Calu3 (cell line): ENCODE measurements around the gene ANKS1B. TPM values are rescaled to one million over a fixed set of nuclear protein-coding genes. Genes with fewer than 3 reads are reported as not detected.

Experiments used
- BruUV-seq: library from RNA; stranded (reverse); fragments of 400-500 nt; replicated peaks from 2 replicates; lab custom pipeline; 2021; lab: Mats Ljungman, UMichigan
- CTCF ChIA-PET: fragments of 300-600 bp; sonication (Branson Sonifier 250); formaldehyde crosslinking; loops from one replicate; lab custom pipeline; 2022; ENCODE audit warnings: antibody characterized with exemption; lab: Charles Lee
- DNase-seq: peaks from one replicate; pipeline ENCODE4 v3.0.0; 2022
- H3K27ac Mint-ChIP-seq: one replicate; pipeline ENCODE4 v1.8.0; 2022; ENCODE audit warnings: mixed read lengths; ENCODE audit not compliant: unreplicated experiment
- H3K27me3 Mint-ChIP-seq: one replicate; pipeline ENCODE4 v1.8.0; 2022; ENCODE audit warnings: mixed read lengths; ENCODE audit not compliant: unreplicated experiment
- H3K36me3 Mint-ChIP-seq: one replicate; pipeline ENCODE4 v1.8.0; 2022; ENCODE audit warnings: mild to moderate bottlenecking, moderate library complexity, mixed read lengths; ENCODE audit not compliant: insufficient read depth, unreplicated experiment
- H3K4me1 Mint-ChIP-seq: one replicate; pipeline ENCODE4 v1.8.0; 2022; ENCODE audit warnings: mild to moderate bottlenecking, low read depth, mixed read lengths; ENCODE audit not compliant: unreplicated experiment
- H3K4me3 Mint-ChIP-seq: one replicate; pipeline ENCODE4 v1.8.0; 2022; ENCODE audit warnings: mild to moderate bottlenecking, low read depth, moderate library complexity, mixed read lengths; ENCODE audit not compliant: unreplicated experiment
- H3K9me3 Mint-ChIP-seq: one replicate; pipeline ENCODE4 v1.8.0; 2022; ENCODE audit warnings: low read depth, mixed read lengths; ENCODE audit not compliant: unreplicated experiment
- CTCF ChIP-seq: fragments of 200-600 bp; IDR thresholded peaks from one replicate; pipeline ENCODE4 v1.8.0; 2022; ENCODE audit warnings: antibody characterized with exemption; ENCODE audit not compliant: unreplicated experiment
- intact Hi-C: fragments of 100-400 bp; cut with micrococcal nuclease; formaldehyde crosslinking; loops from one replicate; pipeline ENCODE4 v1.10.0; 2022; ENCODE audit not compliant: unreplicated experiment
- total RNA-seq: library from RNA; stranded (reverse); gene quantifications from 2 replicates; pipeline ENCODE4 v1.2.3, GENCODE V29; 2022

Gene ANKS1B
- total RNA-seq, 1 experiment from 2014 or later, result 1.7 TPM

- intact Hi-C loops, result no loop called here
- CTCF ChIA-PET, result interaction anchor here (0.5 kb wide), 1 partner anchor 393 kb away, joined by 3 read pairs; no protein-coding TSS in a partner anchor
- Mint-ChIP-seq H3K4me3 (no peak overlapping the region), H3K27ac (no peak overlapping the region), H3K9me3 (no peaks in the 10 kb centered on the region), H3K36me3 (no peaks in the 10 kb centered on the region), H3K27me3 (peaks cover 34% of the 10 kb centered on the region), H3K4me1 (no peaks in the 10 kb centered on the region)
- BruUV-seq, result no TSS peak
- TF ChIP-seq CTCF, result no peak
- DNase-seq, result no peak
These were observed 1116.7 kb downstream of the ANKS1B start for GRCh38 chr12:98868076-98868475.

GRCh38 chr12:98864363-98864762, 1120.4 kb downstream of the ANKS1B start:
- Mint-ChIP-seq H3K27me3 (peaks cover 16% of the 10 kb centered on the region), H3K9me3 (no peaks in the 10 kb centered on the region), H3K4me1 (no peaks in the 10 kb centered on the region), H3K4me3 (no peak overlapping the region), H3K27ac (no peak overlapping the region), H3K36me3 (no peaks in the 10 kb centered on the region)
- no TSS peak for BruUV-seq
- no peak for DNase-seq
- no peak for TF ChIP-seq CTCF
- intact Hi-C loops, result no loop called here
- CTCF ChIA-PET, result no interaction called here

GRCh38 chr12:98863167-98863566, 1121.6 kb downstream of the ANKS1B start:
- no peak overlapping the region for H3K4me3 Mint-ChIP-seq
- H3K9me3 Mint-ChIP-seq, result no peaks in the 10 kb centered on the region
- no peak for DNase-seq
- CTCF ChIA-PET, result no interaction called here
- H3K27me3 Mint-ChIP-seq, result peaks cover 19% of the 10 kb centered on the region
- BruUV-seq, result no TSS peak
- no peaks in the 10 kb centered on the region for H3K4me1 Mint-ChIP-seq
- no peak for TF ChIP-seq CTCF
- no peaks in the 10 kb centered on the region for H3K36me3 Mint-ChIP-seq
- intact Hi-C loops, result no loop called here
- no peak overlapping the region for H3K27ac Mint-ChIP-seq

- BruUV-seq, result no TSS peak
- H3K4me1 Mint-ChIP-seq, result no peaks in the 10 kb centered on the region
These were observed 1123.5 kb downstream of the ANKS1B start for GRCh38 chr12:98861251-98861650.

More at GRCh38 chr12:98861251-98861650, 1123.5 kb downstream of the ANKS1B start:
- no peak for DNase-seq
- no peak for TF ChIP-seq CTCF
- Mint-ChIP-seq H3K4me3 (no peak overlapping the region), H3K36me3 (no peaks in the 10 kb centered on the region), H3K27ac (no peak overlapping the region), H3K9me3 (no peaks in the 10 kb centered on the region), H3K27me3 (peaks cover 26% of the 10 kb centered on the region)
- intact Hi-C loops, result no loop called here
- CTCF ChIA-PET, result interaction anchor here (0.6 to 1.1 kb wide), 2 partner anchors 17 to 84 kb away, joined by 3 to 10 read pairs; no protein-coding TSS in a partner anchor
